Measurements from ENCODE around the gene RIN3.
"Not testable (repeated sequence)": the region's sequence is repeated elsewhere in the genome, so short reads cannot be mapped to it uniquely, and the experiment has no call there.

Gene RIN3

DNA sequence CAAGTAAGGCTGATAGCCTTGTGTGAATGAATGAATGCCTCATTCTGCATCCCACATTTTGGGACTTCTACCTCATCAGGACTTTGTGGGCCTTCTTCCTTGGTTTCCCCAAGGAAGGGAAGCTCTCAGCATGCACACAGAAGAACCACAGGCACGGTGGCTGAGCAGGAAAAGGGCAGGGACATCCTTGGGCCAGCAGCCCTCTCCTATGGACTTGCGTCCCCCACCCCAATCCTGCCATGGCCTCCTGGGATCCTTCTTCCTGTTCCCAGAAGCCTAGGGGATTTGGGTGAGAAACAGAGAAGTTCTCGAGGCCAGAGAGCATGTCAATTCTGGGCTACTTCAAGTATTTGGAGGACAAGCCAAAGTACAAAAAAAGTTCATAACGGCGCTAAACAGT, 165.2 kb downstream of the RIN3 start:
- no peak overlapping the region for H3K4me3 ChIP-seq (ENCODE audit: low read depth, low read length)
- TF ChIP-seq, protein P1, sequence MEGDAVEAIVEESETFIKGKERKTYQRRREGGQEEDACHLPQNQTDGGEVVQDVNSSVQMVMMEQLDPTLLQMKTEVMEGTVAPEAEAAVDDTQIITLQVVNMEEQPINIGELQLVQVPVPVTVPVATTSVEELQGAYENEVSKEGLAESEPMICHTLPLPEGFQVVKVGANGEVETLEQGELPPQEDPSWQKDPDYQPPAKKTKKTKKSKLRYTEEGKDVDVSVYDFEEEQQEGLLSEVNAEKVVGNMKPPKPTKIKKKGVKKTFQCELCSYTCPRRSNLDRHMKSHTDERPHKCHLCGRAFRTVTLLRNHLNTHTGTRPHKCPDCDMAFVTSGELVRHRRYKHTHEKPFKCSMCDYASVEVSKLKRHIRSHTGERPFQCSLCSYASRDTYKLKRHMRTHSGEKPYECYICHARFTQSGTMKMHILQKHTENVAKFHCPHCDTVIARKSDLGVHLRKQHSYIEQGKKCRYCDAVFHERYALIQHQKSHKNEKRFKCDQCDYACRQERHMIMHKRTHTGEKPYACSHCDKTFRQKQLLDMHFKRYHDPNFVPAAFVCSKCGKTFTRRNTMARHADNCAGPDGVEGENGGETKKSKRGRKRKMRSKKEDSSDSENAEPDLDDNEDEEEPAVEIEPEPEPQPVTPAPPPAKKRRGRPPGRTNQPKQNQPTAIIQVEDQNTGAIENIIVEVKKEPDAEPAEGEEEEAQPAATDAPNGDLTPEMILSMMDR (IDR thresholded peaks at IDR 0.05; ENCODE audit: insufficient read depth, low read length, missing control alignments): no peak
- POLR2A ChIA-PET: no interaction called here
- CTCF ChIA-PET: interaction anchor here (3.8 to 4.0 kb wide), 2 partner anchors 9 to 89 kb away, joined by 22 read pairs; no protein-coding TSS in a partner anchor
- DNase-seq (ENCODE audit: low read depth, low spot score): no peak

DNA sequence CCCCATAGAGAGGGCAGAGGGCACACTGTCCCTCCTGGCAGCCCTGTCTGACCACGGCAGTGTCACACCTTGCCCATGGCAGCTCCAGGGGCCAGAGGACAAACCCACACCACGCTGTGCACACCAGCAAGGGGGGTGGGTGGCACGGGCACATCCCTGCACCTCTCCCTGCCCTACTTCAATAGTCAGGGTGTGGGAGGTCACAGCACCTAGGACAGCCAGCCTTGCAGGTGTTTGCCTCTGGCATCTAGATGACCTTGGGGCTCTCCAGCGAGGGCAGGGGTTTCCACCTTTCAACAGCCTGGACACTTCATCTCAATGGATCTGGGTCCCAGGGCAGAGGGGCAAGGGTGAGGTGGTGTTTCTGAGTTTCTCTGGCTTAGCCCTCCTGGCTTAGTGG, 165.7 kb downstream of the RIN3 start:
- no peak overlapping the region for H3K4me3 ChIP-seq (ENCODE audit: low read depth, low read length)
- ChIA-PET POLR2A (no interaction called here), CTCF (interaction anchor here (1.1 to 4.0 kb wide), 3 partner anchors 10 to 90 kb away, joined by 3 to 22 read pairs (median 22); no protein-coding TSS in a partner anchor)
- DNase-seq (ENCODE audit: low read depth, low spot score): no peak
- TF ChIP-seq, protein P1 (IDR thresholded peaks at IDR 0.05; ENCODE audit: insufficient read depth, low read length, missing control alignments): no peak

DNA sequence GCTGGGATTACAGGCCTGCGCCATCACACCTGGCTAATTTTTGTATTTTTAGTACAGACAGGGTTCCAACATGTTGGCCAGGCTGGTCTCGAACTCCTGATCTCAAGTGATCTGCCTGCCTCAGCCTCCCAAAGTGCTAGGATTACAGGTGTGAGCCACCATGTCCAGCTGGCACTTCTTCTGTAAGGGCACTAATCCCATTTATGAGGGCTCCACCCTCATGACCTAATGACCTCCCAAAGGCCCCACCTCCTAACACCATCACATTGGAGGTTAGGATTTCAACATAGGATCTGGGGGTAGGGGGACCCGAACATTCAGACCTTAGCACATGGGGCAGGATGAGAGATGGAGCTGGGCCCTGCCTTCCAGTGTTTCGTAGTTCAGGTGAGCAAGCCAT, 166.7 kb downstream of the RIN3 start:
- POLR2A ChIA-PET; DNase-seq (ENCODE audit: low read depth, low spot score); H3K4me3 ChIP-seq (ENCODE audit: low read depth, low read length): not testable (repeated sequence)
- CTCF ChIA-PET: interaction anchor here (0.6 to 14.9 kb wide), 25 partner anchors 10 to 559 kb away, joined by 3 to 402 read pairs (median 4); partner anchors contain the start of genes CPSF2, GOLGA5, NDUFB1 and RIN3

DNA sequence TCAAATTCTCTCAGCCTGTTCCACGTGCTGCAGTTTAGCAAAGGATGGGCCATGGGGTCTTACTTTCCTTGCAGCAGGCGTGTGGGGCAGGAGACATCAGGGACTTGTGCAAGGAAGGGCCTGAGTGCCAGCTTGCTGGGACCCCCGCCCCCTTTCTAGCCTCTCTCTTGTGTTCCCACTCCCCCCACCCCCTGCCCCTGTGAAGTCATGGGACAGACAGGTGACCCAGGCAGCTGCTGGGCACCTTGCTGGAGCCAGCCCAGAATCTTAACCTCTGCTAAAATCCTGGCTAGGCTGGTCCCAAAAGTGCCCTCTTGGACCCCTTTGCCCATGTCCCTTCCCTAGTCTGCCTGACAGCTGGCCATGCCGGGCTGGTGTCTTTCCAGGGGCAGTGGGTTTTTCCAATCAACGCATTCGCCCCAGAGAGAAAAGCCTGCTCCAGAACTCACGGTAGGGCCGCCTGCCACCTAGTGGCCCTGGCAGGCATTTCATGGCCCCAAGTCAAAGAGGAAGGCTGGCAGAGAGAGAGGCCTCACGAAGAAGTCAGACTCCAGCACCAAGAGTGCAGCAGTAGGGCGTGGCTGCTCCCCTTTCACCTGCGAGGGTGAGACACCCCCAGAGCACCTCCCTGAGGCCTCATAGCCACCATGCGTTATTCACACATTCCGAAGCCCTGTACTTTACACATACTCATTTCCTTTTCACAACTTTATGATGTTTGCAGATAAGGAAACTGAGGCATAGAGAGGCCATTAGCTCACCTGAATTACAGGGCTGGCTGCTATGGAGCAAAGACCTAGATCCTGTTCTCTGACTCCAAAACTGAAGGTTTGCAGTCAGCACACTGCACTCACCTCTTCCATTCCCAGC, 167.4 kb downstream of the RIN3 start:
- TF ChIP-seq, protein P1 (IDR thresholded peaks at IDR 0.05; ENCODE audit: insufficient read depth, low read length, missing control alignments): peak; percentile 86
- CTCF ChIA-PET: interaction anchor here (0.6 to 14.9 kb wide), 36 partner anchors 8 to 575 kb away, joined by 3 to 402 read pairs (median 4); partner anchors contain the start of genes ATXN3, CPSF2, GOLGA5 and NDUFB1

DNA sequence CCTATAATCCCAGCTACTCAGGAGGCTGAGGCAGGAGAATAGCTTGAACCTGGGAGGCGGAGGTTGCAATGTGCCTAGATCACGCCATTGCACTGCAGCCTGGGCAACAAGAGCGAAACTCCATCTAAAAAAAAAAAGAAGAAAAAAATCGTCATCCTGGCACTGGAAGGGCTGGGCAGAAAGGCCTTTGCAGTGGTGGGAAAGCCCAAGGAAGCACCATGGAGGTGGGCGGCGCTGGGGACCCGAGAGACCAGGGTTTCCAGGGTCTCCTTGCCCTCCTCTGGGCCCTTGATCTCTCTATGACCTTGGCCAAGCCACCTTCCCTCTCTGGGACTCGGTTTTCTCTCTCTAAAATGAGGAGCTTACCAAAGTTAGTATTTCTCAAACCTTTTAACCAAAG, 169.5 kb downstream of the RIN3 start:
- H3K4me3 ChIP-seq (ENCODE audit: low read depth, low read length): no peak overlapping the region
- TF ChIP-seq, protein P1 (IDR thresholded peaks at IDR 0.05; ENCODE audit: insufficient read depth, low read length, missing control alignments): no peak
- CTCF ChIA-PET: interaction anchor here (0.8 to 14.9 kb wide), 10 partner anchors 8 to 567 kb away, joined by 3 to 402 read pairs (median 4); partner anchors contain the start of gene GOLGA5
- no peak for DNase-seq (ENCODE audit: low read depth, low spot score)
- POLR2A ChIA-PET: no interaction called here

More for the DNA sequence above, 167.4 kb downstream of the RIN3 start:
- POLR2A ChIA-PET: no interaction called here
- no peak for DNase-seq (ENCODE audit: low read depth, low spot score)
- no peak overlapping the region for H3K4me3 ChIP-seq (ENCODE audit: low read depth, low read length)

DNA sequence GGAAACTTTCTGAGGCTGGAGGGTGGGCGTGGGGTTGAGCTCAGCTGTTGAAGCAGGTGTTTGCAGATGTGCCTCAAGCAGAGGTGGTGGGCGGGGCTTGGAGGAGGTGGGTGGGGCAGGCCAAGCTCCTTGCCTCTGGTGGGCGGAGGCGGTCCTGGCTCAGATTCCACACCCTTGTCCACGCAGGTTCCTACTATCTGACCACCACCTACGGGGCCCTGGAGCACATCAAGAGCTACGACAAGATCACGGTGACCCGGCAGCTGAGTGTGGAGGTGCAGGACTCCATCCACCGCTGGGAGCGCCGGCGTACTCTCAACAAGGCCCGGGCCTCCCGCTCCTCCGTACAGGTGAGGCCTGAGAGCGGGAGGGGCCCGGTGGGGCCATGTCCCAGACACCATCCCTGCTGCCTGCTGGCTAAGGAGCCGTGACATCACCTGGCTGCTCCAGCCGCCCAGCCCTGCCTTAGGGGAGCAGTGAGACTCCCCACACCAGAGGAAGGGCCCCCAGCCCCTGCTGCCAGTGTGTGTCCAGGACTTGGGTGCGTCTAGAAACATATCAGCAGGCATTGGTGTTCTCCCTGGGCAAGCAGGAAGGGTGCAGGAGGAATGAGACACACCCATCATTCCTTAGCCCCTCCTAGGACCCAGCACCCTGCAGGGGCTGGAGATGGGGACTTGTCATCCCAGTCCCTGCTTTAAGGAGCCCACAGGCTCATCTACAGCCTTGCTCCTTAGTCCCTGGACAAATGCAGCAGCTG, 171.4 kb downstream of the RIN3 start:
- CTCF ChIA-PET: interaction anchor here (1.1 to 14.9 kb wide), 9 partner anchors 11 to 575 kb away, joined by 3 to 402 read pairs (median 10); partner anchors contain the start of gene GOLGA5
- TF ChIP-seq, protein P1 (IDR thresholded peaks at IDR 0.05; ENCODE audit: insufficient read depth, low read length, missing control alignments): no peak

More for the DNA sequence above, 171.4 kb downstream of the RIN3 start:
- no peak for DNase-seq (ENCODE audit: low read depth, low spot score)
- H3K4me3 ChIP-seq (ENCODE audit: low read depth, low read length): no peak overlapping the region
- POLR2A ChIA-PET: no interaction called here
